Adrenal gland (tissue), 5 donors: Measurements from ENCODE around the gene CHRNA7.

ENCODE experiments used
- CTCF ChIP-seq, 6 experiments: fragments of 450-650 bp in 4 of 6; fragments of 200-600 bp in 2 of 6; sonication (generic) in 1 of 6; IDR thresholded peaks; 1 replicate in 5 of 6; 2 replicates in 1 of 6; pipeline versions ENCODE4 v1.5.1 to v1.8.0; 2016 to 2021; ENCODE audit warnings: antibody characterized with exemption in 6 of 6, mild to moderate bottlenecking in 2 of 6, moderate library complexity in 1 of 6
- POLR2A ChIP-seq, 2 donors: fragments of 450-650 bp; IDR thresholded peaks; one replicate each; pipeline ENCODE4 v1.6.1; 2017; ENCODE audit warnings: antibody characterized with exemption in 2 of 2, mild to moderate bottlenecking in 2 of 2, moderate library complexity in 1 of 2
- donor health status: DM: no; HTN: no; CAD: no.

GRCh38 chr15:32096916-32097617 is 66.8 kb downstream of the CHRNA7 start:
- TF ChIP-seq CTCF (IDR thresholded peaks at IDR 0.05) (no peak), POLR2A (IDR thresholded peaks at IDR 0.05) (no peak)
